ENCODE data around the gene METTL9.
"Not testable (repeated sequence)": the region's sequence is repeated elsewhere in the genome, so short reads cannot be mapped to it uniquely, and the experiment has no call there.

Gene METTL9

GRCh38 chr16:21599122-21600030, at the start of gene METTL9:
Gene METTL9, plus strand, starts transcription at chr16:21599577. Its CDS starts 157 bp downstream, at chr16:21599734.
- peak; percentile 95 for DNase-seq (ENCODE audit: extremely low spot score)
- POLR2A ChIA-PET = no interaction called here
- CTCF ChIA-PET = interaction anchor here (1.0 to 1.7 kb wide), 2 partner anchors 10 to 17 kb away, joined by 3 to 6 read pairs; no protein-coding TSS in a partner anchor
- TF ChIP-seq, protein P1, sequence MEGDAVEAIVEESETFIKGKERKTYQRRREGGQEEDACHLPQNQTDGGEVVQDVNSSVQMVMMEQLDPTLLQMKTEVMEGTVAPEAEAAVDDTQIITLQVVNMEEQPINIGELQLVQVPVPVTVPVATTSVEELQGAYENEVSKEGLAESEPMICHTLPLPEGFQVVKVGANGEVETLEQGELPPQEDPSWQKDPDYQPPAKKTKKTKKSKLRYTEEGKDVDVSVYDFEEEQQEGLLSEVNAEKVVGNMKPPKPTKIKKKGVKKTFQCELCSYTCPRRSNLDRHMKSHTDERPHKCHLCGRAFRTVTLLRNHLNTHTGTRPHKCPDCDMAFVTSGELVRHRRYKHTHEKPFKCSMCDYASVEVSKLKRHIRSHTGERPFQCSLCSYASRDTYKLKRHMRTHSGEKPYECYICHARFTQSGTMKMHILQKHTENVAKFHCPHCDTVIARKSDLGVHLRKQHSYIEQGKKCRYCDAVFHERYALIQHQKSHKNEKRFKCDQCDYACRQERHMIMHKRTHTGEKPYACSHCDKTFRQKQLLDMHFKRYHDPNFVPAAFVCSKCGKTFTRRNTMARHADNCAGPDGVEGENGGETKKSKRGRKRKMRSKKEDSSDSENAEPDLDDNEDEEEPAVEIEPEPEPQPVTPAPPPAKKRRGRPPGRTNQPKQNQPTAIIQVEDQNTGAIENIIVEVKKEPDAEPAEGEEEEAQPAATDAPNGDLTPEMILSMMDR (IDR thresholded peaks at IDR 0.05; ENCODE audit: control extremely low read depth, extremely low read depth, low read depth, missing control alignments) = no peak

GRCh38 chr16:21549975-21550374, 49.4 kb upstream of the METTL9 start:
- CTCF ChIA-PET; DNase-seq (ENCODE audit: extremely low spot score); POLR2A ChIA-PET: not testable (repeated sequence)

- DNase-seq (ENCODE audit: extremely low spot score); POLR2A ChIA-PET; CTCF ChIA-PET: not testable (repeated sequence)
Measured at GRCh38 chr16:21550435-21550834, 48.9 kb upstream of the METTL9 start.

DNA sequence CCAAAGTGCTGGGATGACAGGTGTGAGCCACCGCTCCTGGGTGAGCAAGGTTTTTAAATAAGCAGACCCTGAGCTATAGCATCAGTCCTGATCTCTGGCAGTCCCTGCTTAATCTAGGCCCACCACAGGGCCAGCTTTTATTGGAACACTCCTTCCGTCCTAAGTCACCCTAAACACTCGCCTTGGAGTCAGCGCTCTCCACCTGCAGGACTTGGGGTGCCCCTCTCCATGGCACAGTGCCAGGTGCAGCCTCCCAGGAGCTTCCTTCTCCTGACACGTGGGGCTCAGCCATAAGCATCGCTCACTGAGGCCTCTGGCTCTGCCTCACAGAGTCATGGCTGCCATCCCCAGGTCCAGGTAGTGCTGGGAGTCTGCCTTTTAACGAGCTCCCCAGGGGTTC, 48.3 kb upstream of the METTL9 start:
- POLR2A ChIA-PET; CTCF ChIA-PET; DNase-seq (ENCODE audit: extremely low spot score): not testable (repeated sequence)

- CTCF ChIA-PET = interaction anchor here (1.2 kb wide), 1 partner anchor 363 kb away, joined by 3 read pairs; no protein-coding TSS in a partner anchor
- POLR2A ChIA-PET; DNase-seq (ENCODE audit: extremely low spot score): not testable (repeated sequence)
Measured at GRCh38 chr16:21551600-21551999, 47.8 kb upstream of the METTL9 start.

GRCh38 chr16:21553481-21554296, 45.7 kb upstream of the METTL9 start:
- POLR2A ChIA-PET; DNase-seq (ENCODE audit: extremely low spot score); CTCF ChIA-PET: not testable (repeated sequence)

DNA sequence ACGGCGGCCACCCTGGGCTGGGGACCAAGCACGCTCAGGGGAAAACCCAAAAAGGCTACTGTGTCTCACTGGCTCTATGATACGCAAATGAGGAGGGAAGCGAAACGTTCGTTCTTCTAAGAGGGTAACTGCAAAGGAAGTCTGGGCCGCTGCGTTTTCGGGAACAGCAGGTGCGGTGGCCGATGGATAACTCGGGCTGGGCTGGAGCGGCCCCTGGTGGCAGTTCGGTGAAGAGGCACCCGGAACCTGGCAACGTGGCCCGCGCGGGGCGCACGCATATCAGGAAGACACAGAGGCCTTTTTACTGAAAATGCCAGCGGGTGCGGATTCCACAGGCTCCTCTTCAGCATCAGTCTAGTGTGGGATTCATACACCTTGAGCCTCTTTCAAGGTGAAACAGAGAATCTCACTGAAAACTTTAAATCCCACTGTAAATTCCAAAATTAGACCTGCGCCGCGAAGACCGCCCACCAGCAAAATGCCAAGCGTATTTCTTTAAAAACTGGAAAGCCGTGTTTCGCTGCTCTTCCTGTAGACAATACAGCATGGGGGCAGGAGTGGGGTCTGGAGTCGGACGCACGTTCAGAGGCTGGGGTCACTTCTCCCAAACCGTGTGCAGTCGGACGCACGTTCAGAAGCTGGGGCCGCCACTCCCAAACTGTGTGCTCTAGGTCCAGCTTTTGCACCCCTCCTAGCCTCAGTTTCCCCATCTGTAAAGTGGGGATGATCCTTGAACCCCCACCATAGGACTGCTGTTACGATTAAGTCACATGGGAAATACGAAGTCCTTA, 44.4 kb upstream of the METTL9 start:
- peak; percentile 96 for DNase-seq (ENCODE audit: extremely low spot score)
- CTCF ChIA-PET = interaction anchor here (1.2 to 1.3 kb wide), 2 partner anchors 10 to 14 kb away, joined by 3 read pairs; no protein-coding TSS in a partner anchor
- TF ChIP-seq, protein P1 (IDR thresholded peaks at IDR 0.05; ENCODE audit: control extremely low read depth, extremely low read depth, low read depth, missing control alignments) = peak; percentile 100
- POLR2A ChIA-PET = no interaction called here

DNA sequence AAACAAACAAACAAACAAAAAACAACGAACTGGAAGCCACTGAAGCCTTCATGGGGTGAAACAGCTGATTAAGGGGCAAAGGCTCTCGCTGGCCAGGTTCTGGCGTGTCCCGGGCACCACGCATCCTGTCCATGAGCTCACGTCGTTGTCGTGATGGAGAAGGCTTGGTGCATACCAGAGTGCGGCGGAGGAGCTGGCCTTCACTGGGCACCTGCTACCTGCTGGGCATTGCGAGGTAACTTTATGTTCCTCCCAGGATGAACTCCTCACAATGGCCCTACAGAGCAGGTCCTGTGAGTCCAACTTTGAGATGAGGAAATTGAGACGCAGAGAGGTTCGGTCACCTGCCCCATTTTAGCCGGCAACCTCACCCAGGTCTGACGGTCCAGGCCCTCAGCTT, 43.8 kb upstream of the METTL9 start:
- DNase-seq (ENCODE audit: extremely low spot score); POLR2A ChIA-PET: not testable (repeated sequence)
- CTCF ChIA-PET = interaction anchor here (1.2 to 1.3 kb wide), 2 partner anchors 9 to 13 kb away, joined by 3 read pairs; no protein-coding TSS in a partner anchor

GRCh38 chr16:21556026-21556595, 43.3 kb upstream of the METTL9 start:
- DNase-seq (ENCODE audit: extremely low spot score); POLR2A ChIA-PET: not testable (repeated sequence)
- CTCF ChIA-PET = interaction anchor here (1.2 to 1.3 kb wide), 2 partner anchors 9 to 13 kb away, joined by 3 read pairs; no protein-coding TSS in a partner anchor

- POLR2A ChIA-PET; DNase-seq (ENCODE audit: extremely low spot score): not testable (repeated sequence)
- CTCF ChIA-PET = interaction anchor here (1.3 kb wide), 1 partner anchor 8 kb away, joined by 3 read pairs; no protein-coding TSS in a partner anchor
Measured at GRCh38 chr16:21556651-21557241, 42.6 kb upstream of the METTL9 start.

Data from GM10248 (cell line).